Stimulated activated CD4-positive, alpha-beta T cell treated with anti-CD3 and anti-CD28 coated beads, Interleukin-4, amount 100 ng/mL, for 4 hours (primary cell): ENCODE measurements around the gene C19orf73.
A peak's percentile ranks its signal among the peaks of the same experiment; 100 is the strongest.

Experiments used
- DNase-seq, 2 experiments: peaks; one replicate each; pipeline ENCODE4 v3.0.0-alpha.2; 2020

C19orf73 gene, protein sequence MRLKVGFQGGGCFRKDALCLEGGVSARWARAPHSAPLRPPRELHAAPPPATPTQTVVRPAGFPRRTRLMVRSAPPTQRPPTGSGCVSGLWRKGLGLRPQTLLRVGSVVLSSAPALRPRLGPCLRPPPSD

GRCh38 chr19:49118565-49119410 lies at the start of gene C19orf73:
Gene C19orf73, minus strand, starts transcription at chr19:49119143. Its CDS starts 121 bp downstream, at chr19:49119022.
- peak; percentile 94 to 95 for DNase-seq

DNA sequence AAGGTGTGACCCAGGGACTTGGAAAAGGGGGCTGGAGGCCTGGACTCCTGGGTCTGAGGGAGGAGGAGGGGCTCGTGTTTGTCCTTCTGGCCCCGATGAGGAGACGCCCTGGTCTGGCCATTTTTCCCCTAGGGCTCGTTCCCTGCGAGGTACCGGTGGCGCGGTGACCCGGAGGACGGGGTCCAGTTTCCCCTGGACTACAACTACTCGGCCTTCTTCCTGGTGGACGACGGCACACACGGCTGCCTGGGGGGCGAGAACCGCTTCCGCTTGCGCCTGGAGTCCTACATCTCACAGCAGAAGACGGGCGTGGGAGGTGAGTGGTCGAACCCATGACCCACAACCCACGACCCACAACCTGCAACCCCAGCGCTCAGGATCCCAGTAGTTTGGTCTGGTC lies 49.5 kb upstream of the C19orf73 start:
- DNase-seq = no peak

GRCh38 chr19:49167857-49168409 lies 49.0 kb upstream of the C19orf73 start:
- DNase-seq = no peak

DNA sequence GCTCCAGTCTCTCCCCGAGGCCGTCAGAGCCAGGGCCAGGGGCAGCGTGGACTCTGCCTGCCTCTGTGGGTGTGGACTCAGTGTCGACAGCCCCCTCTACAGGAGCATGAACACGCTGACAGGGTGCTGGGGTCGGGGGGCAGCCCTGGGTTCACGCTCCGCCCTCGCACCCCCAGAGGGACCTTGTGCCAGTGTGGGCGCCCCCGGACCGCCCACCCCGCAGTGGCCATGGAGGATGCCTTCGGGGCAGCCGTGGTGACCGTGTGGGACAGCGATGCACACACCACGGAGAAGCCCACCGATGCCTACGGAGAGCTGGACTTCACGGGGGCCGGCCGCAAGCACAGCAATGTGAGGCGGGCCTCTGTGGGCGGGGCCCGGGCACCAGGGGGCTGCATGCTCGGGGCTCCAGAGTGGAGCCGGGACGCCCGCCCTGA lies 46.9 kb upstream of the C19orf73 start:
- DNase-seq = no peak

- no peak for DNase-seq
Measured at GRCh38 chr19:49165111-49165750, 46.3 kb upstream of the C19orf73 start.

DNA sequence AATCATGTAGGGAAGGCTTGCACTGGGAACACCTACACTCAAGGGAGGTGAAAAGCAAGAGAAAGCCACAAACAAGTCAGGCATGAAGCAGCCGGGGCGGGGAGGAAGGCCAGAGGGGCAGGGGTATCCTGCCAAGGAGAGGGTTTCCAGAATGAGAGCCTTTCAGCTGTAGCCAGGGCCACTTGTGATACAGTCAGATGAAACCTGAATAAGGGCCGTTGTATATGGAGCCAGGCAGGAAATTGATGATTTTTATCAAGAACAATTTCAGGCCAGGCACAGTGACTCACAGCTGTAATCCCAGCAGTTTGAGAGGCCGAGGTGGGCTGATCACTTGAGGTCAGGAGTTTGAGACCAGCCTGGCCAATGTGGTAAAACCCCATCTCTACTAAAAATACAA lies 43.0 kb upstream of the C19orf73 start:
- DNase-seq = no peak

GRCh38 chr19:49160450-49161189 lies 41.7 kb upstream of the C19orf73 start:
- no peak for DNase-seq

DNA sequence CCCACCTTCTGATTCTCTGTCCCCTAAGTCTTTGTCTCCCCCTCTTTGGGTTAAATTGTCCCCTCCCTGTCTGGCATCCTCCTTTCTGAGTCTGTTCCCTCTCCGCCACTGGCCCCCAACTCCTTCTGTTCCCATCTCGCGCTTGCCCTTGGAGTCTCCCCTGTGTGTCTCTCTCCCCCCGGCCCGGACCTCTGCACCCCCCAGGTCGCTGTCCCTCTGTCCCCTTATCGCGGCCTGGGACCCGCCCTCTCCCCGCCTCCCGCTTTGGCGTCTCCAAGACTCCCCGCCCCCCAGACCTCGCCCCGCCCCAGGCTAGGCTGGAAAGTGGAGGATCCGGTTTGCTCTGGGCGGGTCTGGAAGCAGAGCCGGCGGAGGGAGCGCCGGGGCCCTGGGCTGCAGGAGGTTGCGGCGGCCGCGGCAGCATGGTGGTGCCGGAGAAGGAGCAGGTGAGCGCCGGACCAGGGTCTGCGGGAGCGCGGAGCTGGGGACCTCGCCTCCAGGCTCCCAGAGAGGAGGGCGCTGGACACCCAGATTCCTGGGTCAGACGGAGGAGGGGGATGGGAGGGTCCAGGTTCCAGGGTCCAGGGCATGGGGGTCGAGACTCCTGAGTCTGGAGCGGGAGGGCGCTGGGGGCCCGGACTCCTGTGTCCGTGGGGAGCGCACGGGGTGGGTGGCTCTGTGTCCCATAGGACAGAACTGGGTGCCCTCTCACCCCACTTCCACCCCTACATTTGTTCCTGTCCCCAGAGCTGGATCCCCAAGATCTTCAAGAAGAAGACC lies 38.7 kb upstream of the C19orf73 start, which contains the start of gene TRPM4:
TRPM4 (plus strand) TSS at position 348 of the 780 bp plus-strand sequence; CDS start at position 423, 75 bp downstream.
- peak in 1 of 2 experiments; percentile 49 for DNase-seq

- no peak for DNase-seq
Measured at GRCh38 chr19:49155820-49156346, 36.9 kb upstream of the C19orf73 start.

- no peak for DNase-seq
Measured at GRCh38 chr19:49155005-49155819, 36.3 kb upstream of the C19orf73 start, which contains the start of gene HRC. Gene HRC, minus strand, starts transcription at chr19:49155396. Its CDS starts 159 bp downstream, at chr19:49155237.

GRCh38 chr19:49154279-49154678 lies 35.3 kb upstream of the C19orf73 start:
- DNase-seq = no peak

DNA sequence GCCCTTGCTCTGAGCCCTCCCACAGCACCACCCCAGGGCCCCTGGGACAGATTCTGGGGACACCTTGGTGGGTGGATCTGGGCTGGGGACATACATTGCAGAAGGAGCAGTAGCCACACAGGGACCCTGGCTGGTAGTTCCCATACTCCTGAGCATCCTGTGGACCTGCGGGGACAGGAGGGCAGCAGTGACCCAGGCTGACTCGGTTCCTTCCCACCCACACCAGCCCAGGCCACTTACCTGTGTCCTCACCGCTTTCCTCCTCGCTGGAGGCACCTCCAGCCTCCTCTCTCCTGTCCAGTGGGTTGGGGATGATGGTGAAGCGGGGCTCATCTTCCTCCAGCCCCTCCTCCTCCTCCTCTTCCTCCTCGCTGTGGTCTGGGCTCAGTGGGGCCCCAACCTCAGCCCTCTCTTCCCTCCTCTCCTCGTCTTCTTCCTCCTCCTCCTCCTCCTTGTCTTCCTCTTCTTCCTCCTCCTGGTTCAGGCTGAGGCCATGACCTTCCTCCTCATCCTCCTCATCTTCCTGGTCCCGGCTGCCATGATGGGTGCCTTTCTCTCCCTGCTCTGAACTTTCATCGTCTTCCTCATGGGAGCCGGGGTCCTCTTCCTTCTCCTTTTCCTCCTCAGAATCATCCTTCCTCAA lies 34.3 kb upstream of the C19orf73 start:
- no peak for DNase-seq

GRCh38 chr19:49152119-49152550 lies 33.2 kb upstream of the C19orf73 start:
- no peak for DNase-seq

DNA sequence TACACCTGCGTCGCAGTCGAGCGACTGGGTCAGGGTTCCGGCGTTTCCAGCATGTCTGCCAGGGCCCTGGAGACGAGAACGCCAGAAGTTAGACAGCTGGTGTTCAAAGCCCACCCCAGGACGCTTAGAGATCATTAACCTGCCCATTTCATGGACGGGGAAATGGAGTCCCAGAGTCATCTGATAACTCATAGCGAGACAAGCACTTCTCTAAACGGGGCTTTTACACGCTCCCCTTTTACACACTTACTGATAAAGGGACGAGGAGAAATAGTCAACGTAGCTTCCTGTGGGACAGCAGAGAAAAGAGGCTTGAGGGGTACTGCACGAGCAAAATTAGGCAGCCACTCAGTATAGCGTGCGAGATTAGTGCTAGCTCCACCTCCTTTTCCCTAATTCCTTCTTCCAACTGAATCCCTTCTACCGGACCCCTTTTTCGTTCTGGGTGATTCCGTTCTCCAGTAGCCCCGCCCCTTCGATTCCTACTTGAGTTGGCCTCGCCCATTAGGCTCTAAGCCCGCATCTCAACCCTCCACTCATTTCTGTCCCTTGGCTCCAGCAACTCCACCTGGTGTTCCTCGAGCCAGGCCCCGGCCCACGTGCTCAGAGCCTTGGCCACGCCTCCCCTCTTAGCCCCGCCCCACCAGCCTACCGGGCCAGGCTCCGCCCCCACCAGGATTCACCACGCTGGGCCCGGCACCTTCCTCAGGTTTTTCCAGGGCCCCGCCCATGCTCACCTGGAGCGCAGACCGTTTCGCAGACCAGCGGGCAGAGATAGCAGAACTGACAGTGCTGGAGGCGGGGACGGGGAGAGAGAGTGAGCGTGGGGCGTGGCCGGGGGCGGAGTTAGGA lies 32.5 kb upstream of the C19orf73 start:
- peak; percentile 17 to 31 for DNase-seq

GRCh38 chr19:49150944-49151243 lies 32.0 kb upstream of the C19orf73 start:
- no peak for DNase-seq

DNA sequence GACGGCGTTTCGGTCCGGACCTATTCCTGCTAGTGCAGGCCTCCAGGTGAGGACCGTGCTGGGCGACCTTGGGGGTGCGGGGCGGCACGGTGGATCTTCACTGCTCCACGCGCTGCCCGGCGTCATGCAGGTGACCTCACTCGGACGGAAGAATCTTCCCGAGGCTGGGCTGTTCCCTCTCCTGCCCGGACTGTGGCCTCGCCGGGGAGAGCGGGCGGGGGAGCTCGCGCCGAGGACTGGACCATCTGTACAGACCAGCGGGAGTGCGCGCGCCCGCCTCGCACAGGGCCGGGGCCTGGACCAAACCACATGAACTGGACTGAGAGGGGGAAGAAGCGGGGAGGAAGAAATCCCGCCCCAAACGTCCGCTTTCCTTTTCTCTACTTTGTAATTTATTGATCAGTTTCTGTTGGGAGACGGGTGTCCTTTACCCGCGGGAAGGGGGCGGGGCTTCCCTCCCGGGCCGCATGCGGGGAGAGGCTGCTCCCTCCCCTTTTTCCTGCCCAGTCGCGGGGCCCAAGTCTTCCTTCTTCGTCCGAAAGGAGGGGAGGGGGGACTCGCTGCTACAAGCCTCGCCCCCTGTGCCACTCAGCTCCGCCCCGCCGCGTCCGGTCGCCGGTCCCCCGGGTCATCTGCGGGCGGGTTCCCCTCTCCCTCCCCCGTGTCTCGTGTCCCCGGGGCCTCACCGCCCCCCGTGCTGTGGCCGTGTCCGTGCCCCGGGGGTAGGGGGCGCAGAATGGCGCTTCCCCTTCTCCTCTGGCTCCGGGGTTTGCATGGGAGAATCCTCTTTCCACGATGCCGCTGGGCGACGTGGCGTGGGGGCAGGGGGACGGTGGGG lies 31.4 kb upstream of the C19orf73 start:
- DNase-seq = peak; percentile 31 to 46

DNA sequence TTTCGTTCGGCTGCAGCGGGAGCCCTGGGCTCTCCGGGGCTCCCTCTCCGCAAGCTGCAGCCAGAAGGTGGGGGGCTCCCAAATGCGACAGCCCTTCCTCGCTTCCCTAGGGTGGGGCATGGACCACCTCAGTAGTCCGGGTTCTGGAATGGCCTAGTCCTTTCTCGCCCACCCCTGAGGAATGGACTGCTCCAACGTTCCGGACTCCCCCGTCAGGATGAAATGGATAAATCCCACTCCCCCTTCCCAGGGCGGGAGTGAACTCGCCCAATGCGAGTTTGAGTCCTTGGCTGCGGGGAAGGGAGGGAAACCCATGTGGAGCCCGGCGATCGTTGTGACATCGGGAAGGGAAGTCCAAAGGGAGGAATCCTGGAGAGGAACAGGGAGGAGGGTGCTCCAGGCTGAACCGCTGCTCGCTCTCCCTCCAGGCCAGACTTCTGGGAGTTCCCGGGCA lies 30.7 kb upstream of the C19orf73 start:
- DNase-seq = no peak
